CD4-positive, alpha-beta T cell treated with Interleukin-12 subunit alpha and Interleukin-12 subunit beta, for 1 hour (primary cell): Measurements from ENCODE around the gene CYP4X1.
"Not testable (repeated sequence)": the region's sequence is repeated elsewhere in the genome, so short reads cannot be mapped to it uniquely, and the experiment has no call there.

Experiments used
- DNase-seq: peaks from one replicate; pipeline ENCODE4 v3.0.0-alpha.2; 2020

The CYP4X1 gene

GRCh38 chr1:47023268-47024140 is at the start of gene CYP4X1:
Gene CYP4X1 (plus strand): TSS chr1:47023669. CDS start chr1:47023818, 149 bp downstream.
- DNase-seq: no peak

GRCh38 chr1:46983166-46983829 is 40.2 kb upstream of the CYP4X1 start:
- no peak for DNase-seq

- no peak for DNase-seq
Measured at GRCh38 chr1:46983830-46984586, 39.5 kb upstream of the CYP4X1 start.

- DNase-seq: not testable (repeated sequence)
Measured at GRCh38 chr1:46990541-46990940, 32.9 kb upstream of the CYP4X1 start.

- DNase-seq: no peak
Measured at GRCh38 chr1:46991083-46991923, 32.2 kb upstream of the CYP4X1 start.

- DNase-seq: no peak
Measured at GRCh38 chr1:46996659-46997281, 26.7 kb upstream of the CYP4X1 start.

GRCh38 chr1:47002211-47002610 is 21.3 kb upstream of the CYP4X1 start:
- DNase-seq: no peak

GRCh38 chr1:47003896-47004403 is 19.5 kb upstream of the CYP4X1 start:
- DNase-seq: no peak

- not testable (repeated sequence) for DNase-seq
Measured at GRCh38 chr1:47006437-47006836, 17.0 kb upstream of the CYP4X1 start.

GRCh38 chr1:47013293-47013692 is 10.2 kb upstream of the CYP4X1 start:
- DNase-seq: no peak

- DNase-seq: no peak
Measured at GRCh38 chr1:47021070-47021469, 2.4 kb upstream of the CYP4X1 start.

- DNase-seq: no peak
Measured at GRCh38 chr1:47024141-47024801, 802 bp downstream of the CYP4X1 start.

- no peak for DNase-seq
Measured at GRCh38 chr1:47030170-47030805, 6.8 kb downstream of the CYP4X1 start.

- DNase-seq: no peak
Measured at GRCh38 chr1:47031059-47031458, 7.6 kb downstream of the CYP4X1 start.

- no peak for DNase-seq
Measured at GRCh38 chr1:47031585-47031984, 8.1 kb downstream of the CYP4X1 start.

- no peak for DNase-seq
Measured at GRCh38 chr1:47036764-47037163, 13.3 kb downstream of the CYP4X1 start.

- no peak for DNase-seq
Measured at GRCh38 chr1:47059376-47059775, 35.9 kb downstream of the CYP4X1 start.

- DNase-seq: no peak
Measured at GRCh38 chr1:47067097-47067594, 43.7 kb downstream of the CYP4X1 start, which contains the start of gene CYP4Z1. Gene CYP4Z1 (plus strand): TSS chr1:47067231. CDS start chr1:47067491, 260 bp downstream.

GRCh38 chr1:47069080-47069479 is 45.6 kb downstream of the CYP4X1 start:
- not testable (repeated sequence) for DNase-seq

GRCh38 chr1:47069509-47069908 is 46.0 kb downstream of the CYP4X1 start:
- not testable (repeated sequence) for DNase-seq
